HCT116 (cell line): Measurements from ENCODE around the gene ISOC1. TPM values are rescaled to one million over a fixed set of nuclear protein-coding genes. Genes with fewer than 3 reads are reported as not detected.

Experiments used
- ATAC-seq: fragments of 200-7000 bp; cut with Tn5 transposase; 2 replicates; pipeline ENCODE4 v1.9.1; 2020; ENCODE audit warnings: mild to moderate bottlenecking, moderate library complexity
- BruUV-seq: library from RNA; stranded (reverse); fragments of 400-500 nt; replicated peaks from 2 replicates; lab custom pipeline; 2021; lab: Mats Ljungman, UMichigan
- CTCF ChIA-PET: fragments of 300-600 bp; sonication (Branson Sonifier 250); formaldehyde crosslinking; loops from one replicate; lab custom pipeline; 2021; ENCODE audit warnings: antibody characterized with exemption; lab: Charles Lee
- POLR2A ChIA-PET: fragments of 300-600, 350-600 bp; sonication (Branson Sonifier 250); formaldehyde crosslinking; loops from one replicate; lab custom pipeline; 2021; ENCODE audit warnings: antibody characterized with exemption; lab: Charles Lee
- RAD21 ChIA-PET, 2 experiments: fragments of 300-600 bp; sonication (Branson Sonifier 250); formaldehyde crosslinking; loops; one replicate each; lab custom pipeline; 2023; ENCODE audit warnings: low total read pairs in 2 of 2; ENCODE audit not compliant: uncharacterized antibody in 2 of 2, unreplicated experiment in 2 of 2, low non-redundant PET in 1 of 2; lab: Charles Lee
- DNase-seq: peaks from one replicate; pipeline ENCODE4 v3.0.0-alpha.2; 2010; ENCODE audit warnings: low read depth, low spot score
- H2AFZ ChIP-seq: fragments of 200-600 bp; shearing (Covaris generic), sonication (generic); 2 replicates; pipeline ENCODE4 v1.6.1; 2017; ENCODE audit warnings: low read depth, mixed run types, mixed read lengths, antibody characterized with exemption, low read length; ENCODE audit not compliant: poor library complexity, severe bottlenecking
- H3K27ac ChIP-seq: 2 replicates; pipeline ENCODE4 v1.5.1; 2012; ENCODE audit warnings: low read depth, low read length
- H3K27me3 ChIP-seq: fragments of 200-600 bp; sonication (generic); 2 replicates; pipeline ENCODE4 v1.6.1; 2016; ENCODE audit warnings: mixed run types, low read length, mixed read lengths; ENCODE audit not compliant: insufficient read depth
- H3K36me3 ChIP-seq, 2 experiments: fragments of 200-500 bp in 1 of 2; fragments of 200-600 bp in 1 of 2; sonication (Bioruptor generic) in 1 of 2; sonication (generic) in 1 of 2; 2 replicates each; pipeline versions ENCODE4 v1.5.1 to v1.6.1; 2014 to 2016; ENCODE audit warnings: low read length in 2 of 2, inconsistent platforms in 1 of 2, mixed read lengths in 1 of 2, mixed run types in 1 of 2; ENCODE audit not compliant: insufficient read depth in 2 of 2, control insufficient read depth in 1 of 2
- H3K4me1 ChIP-seq, 2 experiments: fragments of 200-600 bp in 1 of 2; sonication (generic) in 1 of 2; 2 replicates each; pipeline versions ENCODE4 v1.5.1 to v1.6.1; 2012 to 2017; ENCODE audit warnings: low read length in 2 of 2, inconsistent platforms in 1 of 2, mild to moderate bottlenecking in 1 of 2, mixed read lengths in 1 of 2, mixed run types in 1 of 2, moderate library complexity in 1 of 2; ENCODE audit not compliant: insufficient read depth in 2 of 2, control insufficient read depth in 1 of 2
- H3K4me2 ChIP-seq: fragments of 200-600 bp; sonication (generic); 2 replicates; pipeline ENCODE4 v1.6.1; 2017; ENCODE audit warnings: mixed run types, low read length, mixed read lengths
- H3K4me3 ChIP-seq, 2 experiments: fragments of 200-600 bp in 1 of 2; sonication (generic) in 1 of 2; replicated peaks in 1 of 2; 2 replicates each; pipeline ENCODE4 v1.5.1; 2011 to 2016; ENCODE audit warnings: low read length in 2 of 2, control low read depth in 1 of 2, low read depth in 1 of 2, mild to moderate bottlenecking in 1 of 2, mixed read lengths in 1 of 2, mixed run types in 1 of 2
- H3K79me2 ChIP-seq: fragments of 200-600 bp; sonication (generic); 2 replicates; pipeline ENCODE4 v1.6.1; 2017; ENCODE audit warnings: mild to moderate bottlenecking, mixed run types, low read length, moderate library complexity, mixed read lengths; ENCODE audit not compliant: insufficient read depth
- H3K9ac ChIP-seq: fragments of 200-600 bp; sonication (generic); 2 replicates; pipeline ENCODE4 v1.6.1; 2016; ENCODE audit warnings: low read length, mixed read lengths
- H3K9me2 ChIP-seq: fragments of 200-600 bp; sonication (generic), shearing (Covaris generic); 2 replicates; pipeline ENCODE4 v1.6.1; 2017; ENCODE audit warnings: mixed run types, mild to moderate bottlenecking, moderate library complexity; ENCODE audit not compliant: insufficient read depth
- H3K9me3 ChIP-seq, 2 experiments: fragments of 200-500 bp in 1 of 2; fragments of 200-600 bp in 1 of 2; sonication (Bioruptor generic) in 1 of 2; sonication (generic) in 1 of 2; 2 replicates each; pipeline ENCODE4 v1.6.1; 2014 to 2017; ENCODE audit warnings: low read length in 2 of 2, mixed read lengths in 2 of 2, inconsistent platforms in 1 of 2, low read depth in 1 of 2, mild to moderate bottlenecking in 1 of 2, mixed run types in 1 of 2, moderate library complexity in 1 of 2; ENCODE audit not compliant: control insufficient read depth in 1 of 2, insufficient read depth in 1 of 2
- H4K20me1 ChIP-seq: fragments of 200-600 bp; sonication (generic), shearing (Covaris generic); 2 replicates; pipeline ENCODE4 v1.6.1; 2017; ENCODE audit warnings: mixed run types, mild to moderate bottlenecking, moderate library complexity; ENCODE audit not compliant: insufficient read depth
- EGR1 ChIP-seq: IDR thresholded peaks from 2 replicates; pipeline ENCODE4 v1.6.1; 2012; ENCODE audit warnings: low read depth
- ELF1 ChIP-seq: IDR thresholded peaks from 2 replicates; pipeline ENCODE4 v1.6.1; 2012; ENCODE audit warnings: low read depth, borderline replicate concordance
- EZH2 ChIP-seq: fragments of 200-600 bp; sonication (generic); IDR thresholded peaks from 2 replicates; pipeline ENCODE4 v1.6.1; 2017; ENCODE audit warnings: antibody characterized with exemption, mixed run types
- EZH2phosphoT487 ChIP-seq: fragments of 200-600 bp; IDR thresholded peaks from 2 replicates; pipeline ENCODE4 v1.6.1; 2018; ENCODE audit warnings: antibody characterized with exemption, borderline replicate concordance
- FOSL1 ChIP-seq: IDR thresholded peaks from 2 replicates; pipeline ENCODE4 v1.6.1; 2012; ENCODE audit warnings: low read depth
- JUND ChIP-seq: IDR thresholded peaks from 2 replicates; pipeline ENCODE4 v1.6.1; 2012
- POLR2AphosphoS5 ChIP-seq: IDR thresholded peaks from 2 replicates; pipeline ENCODE4 v1.6.1; 2011; ENCODE audit warnings: mild to moderate bottlenecking, low read depth, low read length, moderate library complexity
- SP1 ChIP-seq: IDR thresholded peaks from 2 replicates; pipeline ENCODE4 v1.6.1; 2012; ENCODE audit warnings: low read depth
- YY1 ChIP-seq: IDR thresholded peaks from 2 replicates; pipeline ENCODE4 v1.6.1; 2011; ENCODE audit warnings: low read length, low read depth, moderate library complexity, mild to moderate bottlenecking; ENCODE audit not compliant: insufficient replicate concordance; ENCODE audit errors: extremely low read depth
- ZFX ChIP-seq: fragments of 450-650 bp; IDR thresholded peaks from 2 replicates; pipeline ENCODE4 v1.6.1; 2017
- ZNF274 ChIP-seq: fragments of 200-500 bp; sonication (Bioruptor generic); IDR thresholded peaks from 2 replicates; pipeline ENCODE4 v1.6.1; 2014; ENCODE audit warnings: mild to moderate bottlenecking, low read depth, low read length, inconsistent platforms
- intact Hi-C: fragments of 100-400 bp; cut with micrococcal nuclease; formaldehyde crosslinking; loops from 2 replicates; pipeline ENCODE4 v1.10.0; 2022
- total RNA-seq: library from RNA; stranded (reverse); gene quantifications from one replicate; pipeline ENCODE4 v1.2.1, GENCODE V29; 2021; ENCODE audit not compliant: unreplicated experiment
- TF ChIP-seq, protein P1 (sequence below): IDR thresholded peaks from 2 replicates; pipeline ENCODE4 v1.6.1; 2012; ENCODE audit warnings: low read depth
- TF ChIP-seq, protein P2 (sequence below): IDR thresholded peaks from 2 replicates; pipeline ENCODE4 v1.6.1; 2012

The ISOC1 gene
- total RNA-seq, 1 experiment from 2014 or later, result 42.9 TPM

DNA sequence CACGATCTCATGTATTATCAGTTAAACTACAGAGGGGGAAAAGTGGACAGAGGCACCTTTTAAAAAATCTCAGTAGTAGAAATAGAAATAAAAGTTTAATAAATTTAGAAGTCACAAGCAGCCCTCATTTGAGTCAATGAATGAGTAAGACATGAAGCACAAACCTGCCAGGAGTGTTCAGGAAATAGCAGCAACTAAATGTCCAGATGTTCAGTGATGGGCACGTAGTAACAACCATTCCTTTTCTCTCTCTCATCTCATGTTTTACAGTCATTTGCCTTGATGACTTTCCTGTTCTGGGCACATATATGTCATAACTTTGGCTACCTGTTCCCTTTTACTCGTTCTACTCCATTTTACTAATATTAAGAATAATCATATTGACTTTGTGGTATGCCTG, 17.7 kb downstream of the ISOC1 start:
- Histone ChIP-seq H3K4me3 (no peak overlapping the region), H3K79me2 (peaks cover 4% of the 10 kb centered on the region; the same call in 1 of the 2 replicates), H3K9ac (no peak overlapping the region), H3K4me1 (no peaks in the 10 kb centered on the region), H3K27ac (no peak overlapping the region), H3K9me3 (no peaks in the 10 kb centered on the region), H2AFZ (no peak overlapping the region), H3K27me3 (no peaks in the 10 kb centered on the region)
- ChIA-PET RAD21 (no interaction called here), CTCF (no interaction called here)
- DNase-seq (no peak), ATAC-seq (no peak)
- BruUV-seq, result no TSS peak
- intact Hi-C loops, result no loop called here
- no peak for TF ChIP-seq EZH2phosphoT487
- no peak for TF ChIP-seq ZNF274
- TF ChIP-seq POLR2AphosphoS5, result no peak
- no peak for TF ChIP-seq EGR1
- TF ChIP-seq YY1, result no peak
- TF ChIP-seq, protein P1, sequence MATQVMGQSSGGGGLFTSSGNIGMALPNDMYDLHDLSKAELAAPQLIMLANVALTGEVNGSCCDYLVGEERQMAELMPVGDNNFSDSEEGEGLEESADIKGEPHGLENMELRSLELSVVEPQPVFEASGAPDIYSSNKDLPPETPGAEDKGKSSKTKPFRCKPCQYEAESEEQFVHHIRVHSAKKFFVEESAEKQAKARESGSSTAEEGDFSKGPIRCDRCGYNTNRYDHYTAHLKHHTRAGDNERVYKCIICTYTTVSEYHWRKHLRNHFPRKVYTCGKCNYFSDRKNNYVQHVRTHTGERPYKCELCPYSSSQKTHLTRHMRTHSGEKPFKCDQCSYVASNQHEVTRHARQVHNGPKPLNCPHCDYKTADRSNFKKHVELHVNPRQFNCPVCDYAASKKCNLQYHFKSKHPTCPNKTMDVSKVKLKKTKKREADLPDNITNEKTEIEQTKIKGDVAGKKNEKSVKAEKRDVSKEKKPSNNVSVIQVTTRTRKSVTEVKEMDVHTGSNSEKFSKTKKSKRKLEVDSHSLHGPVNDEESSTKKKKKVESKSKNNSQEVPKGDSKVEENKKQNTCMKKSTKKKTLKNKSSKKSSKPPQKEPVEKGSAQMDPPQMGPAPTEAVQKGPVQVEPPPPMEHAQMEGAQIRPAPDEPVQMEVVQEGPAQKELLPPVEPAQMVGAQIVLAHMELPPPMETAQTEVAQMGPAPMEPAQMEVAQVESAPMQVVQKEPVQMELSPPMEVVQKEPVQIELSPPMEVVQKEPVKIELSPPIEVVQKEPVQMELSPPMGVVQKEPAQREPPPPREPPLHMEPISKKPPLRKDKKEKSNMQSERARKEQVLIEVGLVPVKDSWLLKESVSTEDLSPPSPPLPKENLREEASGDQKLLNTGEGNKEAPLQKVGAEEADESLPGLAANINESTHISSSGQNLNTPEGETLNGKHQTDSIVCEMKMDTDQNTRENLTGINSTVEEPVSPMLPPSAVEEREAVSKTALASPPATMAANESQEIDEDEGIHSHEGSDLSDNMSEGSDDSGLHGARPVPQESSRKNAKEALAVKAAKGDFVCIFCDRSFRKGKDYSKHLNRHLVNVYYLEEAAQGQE, result no peak
- no peak for TF ChIP-seq FOSL1
- no peak for TF ChIP-seq ZFX
- no peak for TF ChIP-seq JUND
- TF ChIP-seq SP1, result no peak
- no peak for TF ChIP-seq EZH2
- TF ChIP-seq, protein P2, sequence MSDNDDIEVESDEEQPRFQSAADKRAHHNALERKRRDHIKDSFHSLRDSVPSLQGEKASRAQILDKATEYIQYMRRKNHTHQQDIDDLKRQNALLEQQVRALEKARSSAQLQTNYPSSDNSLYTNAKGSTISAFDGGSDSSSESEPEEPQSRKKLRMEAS, result no peak
- no peak for TF ChIP-seq ELF1
- TF ChIP-seq, all 23 proteins: peak for 0
- POLR2A ChIA-PET, result interaction anchor here (1.3 to 1.7 kb wide), 2 partner anchors 16 to 18 kb away, joined by 3 to 6 read pairs; partner anchors contain the start of gene ISOC1
- no peaks in the 10 kb centered on the region for H4K20me1 ChIP-seq
- H3K36me3 ChIP-seq, result peaks cover 0 to 7% of the 10 kb centered on the region in 2 experiments; a peak in 1 of 4 replicates
- no peaks in the 10 kb centered on the region for H3K9me2 ChIP-seq
- no peak overlapping the region for H3K4me2 ChIP-seq
